ENCODE data around the gene IRX1.

Gene IRX1

GRCh38 chr5:3601061-3601710 lies 5.6 kb downstream of the IRX1 start:
- ATAC-seq = no peak

GRCh38 chr5:3601911-3602782 lies 6.5 kb downstream of the IRX1 start:
- no peak for ATAC-seq

- no peak for ATAC-seq
These were observed 7.3 kb downstream of the IRX1 start for GRCh38 chr5:3602785-3603502.

GRCh38 chr5:3604501-3604900 lies 8.9 kb downstream of the IRX1 start:
- no peak for ATAC-seq

GRCh38 chr5:3605298-3606010 lies 9.8 kb downstream of the IRX1 start:
- ATAC-seq = no peak

GRCh38 chr5:3606121-3606831 lies 10.6 kb downstream of the IRX1 start:
- no peak for ATAC-seq

GRCh38 chr5:3607541-3608181 lies 12.0 kb downstream of the IRX1 start:
- ATAC-seq = no peak

- ATAC-seq = no peak
These were observed 13.6 kb downstream of the IRX1 start for GRCh38 chr5:3609120-3609681.

- ATAC-seq = no peak
These were observed 17.0 kb downstream of the IRX1 start for GRCh38 chr5:3612591-3613042.

- no peak for ATAC-seq
These were observed 18.1 kb downstream of the IRX1 start for GRCh38 chr5:3613726-3614125.

- no peak for ATAC-seq
These were observed 19.6 kb downstream of the IRX1 start for GRCh38 chr5:3615217-3615616.

- no peak for ATAC-seq
These were observed 20.2 kb downstream of the IRX1 start for GRCh38 chr5:3615829-3616228.

GRCh38 chr5:3619579-3619978 lies 23.9 kb downstream of the IRX1 start:
- ATAC-seq = no peak

- no peak for ATAC-seq
These were observed 27.3 kb downstream of the IRX1 start for GRCh38 chr5:3622961-3623360.

- ATAC-seq = no peak
These were observed 30.0 kb downstream of the IRX1 start for GRCh38 chr5:3625626-3626025.

GRCh38 chr5:3634061-3634460 lies 38.4 kb downstream of the IRX1 start:
- no peak for ATAC-seq

GRCh38 chr5:3639175-3639574 lies 43.5 kb downstream of the IRX1 start:
- ATAC-seq = no peak

- ATAC-seq = no peak
These were observed 46.6 kb downstream of the IRX1 start for GRCh38 chr5:3642231-3642630.

- no peak for ATAC-seq
These were observed 54.7 kb downstream of the IRX1 start for GRCh38 chr5:3650320-3650719.

- ATAC-seq = no peak
These were observed 55.2 kb downstream of the IRX1 start for GRCh38 chr5:3650868-3651267.
